Gastrocnemius medialis (tissue), 4 donors: Measurements from ENCODE around the gene MRTFA.

Experiments
- POLR2A ChIP-seq, 2 donors: fragments of 450-650 bp; IDR thresholded peaks; one replicate each; pipeline ENCODE4 v1.6.1; 2017; ENCODE audit warnings: antibody characterized with exemption in 2 of 2, mild to moderate bottlenecking in 2 of 2, moderate library complexity in 2 of 2
- TF ChIP-seq, protein P1 (sequence below), 5 experiments: fragments of 450-650 bp in 3 of 5; fragments of 200-600 bp in 2 of 5; sonication (generic) in 2 of 5; IDR thresholded peaks in 4 of 5; conservative IDR thresholded peaks in 1 of 5; 1 replicate in 4 of 5; 2 replicates in 1 of 5; pipeline ENCODE4 v1.5.1; 2016 to 2019; ENCODE audit warnings: antibody characterized with exemption in 5 of 5, mild to moderate bottlenecking in 3 of 5, moderate library complexity in 3 of 5

GRCh38 chr22:40547729-40548143, 88.8 kb downstream of the MRTFA start:
- TF ChIP-seq, protein P1, sequence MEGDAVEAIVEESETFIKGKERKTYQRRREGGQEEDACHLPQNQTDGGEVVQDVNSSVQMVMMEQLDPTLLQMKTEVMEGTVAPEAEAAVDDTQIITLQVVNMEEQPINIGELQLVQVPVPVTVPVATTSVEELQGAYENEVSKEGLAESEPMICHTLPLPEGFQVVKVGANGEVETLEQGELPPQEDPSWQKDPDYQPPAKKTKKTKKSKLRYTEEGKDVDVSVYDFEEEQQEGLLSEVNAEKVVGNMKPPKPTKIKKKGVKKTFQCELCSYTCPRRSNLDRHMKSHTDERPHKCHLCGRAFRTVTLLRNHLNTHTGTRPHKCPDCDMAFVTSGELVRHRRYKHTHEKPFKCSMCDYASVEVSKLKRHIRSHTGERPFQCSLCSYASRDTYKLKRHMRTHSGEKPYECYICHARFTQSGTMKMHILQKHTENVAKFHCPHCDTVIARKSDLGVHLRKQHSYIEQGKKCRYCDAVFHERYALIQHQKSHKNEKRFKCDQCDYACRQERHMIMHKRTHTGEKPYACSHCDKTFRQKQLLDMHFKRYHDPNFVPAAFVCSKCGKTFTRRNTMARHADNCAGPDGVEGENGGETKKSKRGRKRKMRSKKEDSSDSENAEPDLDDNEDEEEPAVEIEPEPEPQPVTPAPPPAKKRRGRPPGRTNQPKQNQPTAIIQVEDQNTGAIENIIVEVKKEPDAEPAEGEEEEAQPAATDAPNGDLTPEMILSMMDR (IDR thresholded peaks at IDR 0.05 in 4 of 5, conservative IDR thresholded peaks at IDR 0.05 in 1 of 5) = no peak
- TF ChIP-seq POLR2A (IDR thresholded peaks at IDR 0.05) = no peak
